Measurements from ENCODE around the gene CDK3.

DNA sequence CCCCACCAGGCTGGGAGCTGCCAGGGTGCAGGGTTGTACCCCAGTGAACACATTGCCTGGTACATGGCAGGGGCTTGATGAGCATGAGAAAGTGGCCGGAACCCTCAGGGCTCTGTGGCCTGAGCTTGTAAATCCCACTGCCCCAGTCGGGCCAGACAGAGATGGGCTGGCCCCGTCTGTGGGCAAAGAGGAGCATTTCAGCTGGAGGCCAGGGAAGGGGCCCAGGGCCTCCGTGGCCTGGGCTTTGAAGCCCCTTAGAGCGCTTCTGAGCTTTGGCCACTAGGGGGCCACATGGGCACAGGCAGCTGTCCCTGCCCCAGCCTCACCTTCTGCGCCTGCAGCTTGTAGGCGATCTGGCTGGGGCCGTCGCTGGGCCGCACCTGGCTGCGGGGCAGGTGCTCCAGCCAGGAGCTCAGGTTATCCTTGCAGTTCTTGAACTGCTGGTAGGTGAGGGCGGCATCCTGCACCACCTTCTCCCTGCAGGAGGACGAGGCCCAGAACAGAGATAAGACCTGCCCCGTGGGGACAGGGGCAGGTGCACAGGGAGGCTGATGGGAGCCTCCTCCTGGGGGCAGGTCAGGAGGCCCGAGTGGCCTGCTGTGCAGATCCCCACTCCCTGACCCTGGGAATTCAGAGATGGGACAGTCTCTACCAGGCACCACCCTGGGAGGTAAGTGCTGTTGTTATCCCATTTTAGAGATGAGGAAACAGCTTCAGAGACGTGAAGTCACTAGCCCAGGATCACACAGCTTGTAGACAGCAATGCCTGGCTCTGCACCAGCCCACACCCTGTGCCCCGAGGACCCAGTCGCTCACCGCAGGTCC is 13.7 kb downstream of the CDK3 start:
- TF ChIP-seq, protein P1, sequence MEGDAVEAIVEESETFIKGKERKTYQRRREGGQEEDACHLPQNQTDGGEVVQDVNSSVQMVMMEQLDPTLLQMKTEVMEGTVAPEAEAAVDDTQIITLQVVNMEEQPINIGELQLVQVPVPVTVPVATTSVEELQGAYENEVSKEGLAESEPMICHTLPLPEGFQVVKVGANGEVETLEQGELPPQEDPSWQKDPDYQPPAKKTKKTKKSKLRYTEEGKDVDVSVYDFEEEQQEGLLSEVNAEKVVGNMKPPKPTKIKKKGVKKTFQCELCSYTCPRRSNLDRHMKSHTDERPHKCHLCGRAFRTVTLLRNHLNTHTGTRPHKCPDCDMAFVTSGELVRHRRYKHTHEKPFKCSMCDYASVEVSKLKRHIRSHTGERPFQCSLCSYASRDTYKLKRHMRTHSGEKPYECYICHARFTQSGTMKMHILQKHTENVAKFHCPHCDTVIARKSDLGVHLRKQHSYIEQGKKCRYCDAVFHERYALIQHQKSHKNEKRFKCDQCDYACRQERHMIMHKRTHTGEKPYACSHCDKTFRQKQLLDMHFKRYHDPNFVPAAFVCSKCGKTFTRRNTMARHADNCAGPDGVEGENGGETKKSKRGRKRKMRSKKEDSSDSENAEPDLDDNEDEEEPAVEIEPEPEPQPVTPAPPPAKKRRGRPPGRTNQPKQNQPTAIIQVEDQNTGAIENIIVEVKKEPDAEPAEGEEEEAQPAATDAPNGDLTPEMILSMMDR (IDR thresholded peaks at IDR 0.05), result peak; percentile 76 to 97 (median 89)
- no peak for TF ChIP-seq POLR2A (IDR thresholded peaks at IDR 0.05)
